WTC11 (cell line): ENCODE data around the gene ARHGAP44. TPM values are rescaled to one million over a fixed set of nuclear protein-coding genes. Genes with fewer than 3 reads are reported as not detected.

ENCODE experiments used
- ATAC-seq: fragments of 200-7000 bp; cut with Tn5 transposase; 2 replicates; pipeline ENCODE4 v1.10.0; 2021; ENCODE audit warnings: mild to moderate bottlenecking, moderate library complexity
- CTCF ChIA-PET: fragments of 300-600 bp; sonication (Branson Sonifier 250); formaldehyde crosslinking; loops from one replicate; lab custom pipeline; 2021; ENCODE audit warnings: antibody characterized with exemption; lab: Charles Lee
- POLR2A ChIA-PET: fragments of 350-600 bp; sonication (Branson Sonifier 250); formaldehyde crosslinking; loops from one replicate; lab custom pipeline; 2021; ENCODE audit warnings: antibody characterized with exemption; lab: Charles Lee
- DNase-seq: peaks from one replicate; pipeline ENCODE4 v3.0.0; 2021; ENCODE audit warnings: low spot score
- H3K27ac Mint-ChIP-seq: 2 replicates; pipeline ENCODE4 v1.8.0; 2021; ENCODE audit warnings: mixed read lengths
- H3K27me3 Mint-ChIP-seq: 2 replicates; pipeline ENCODE4 v1.8.0; 2021; ENCODE audit warnings: low read depth, mild to moderate bottlenecking, moderate library complexity, mixed read lengths
- H3K36me3 Mint-ChIP-seq: 2 replicates; pipeline ENCODE4 v1.8.0; 2021; ENCODE audit warnings: mixed read lengths
- H3K4me1 Mint-ChIP-seq: 2 replicates; pipeline ENCODE4 v1.8.0; 2022; ENCODE audit warnings: mixed read lengths
- H3K4me3 Mint-ChIP-seq: 2 replicates; pipeline ENCODE4 v1.8.0; 2021; ENCODE audit warnings: mild to moderate bottlenecking, moderate library complexity, mixed read lengths
- H3K9me3 Mint-ChIP-seq: 2 replicates; pipeline ENCODE4 v1.8.0; 2021; ENCODE audit warnings: mixed read lengths
- CBFB ChIP-seq: sonication (generic); formaldehyde crosslinking; IDR thresholded peaks from 2 replicates; pipeline ENCODE4 v1.8.1; 2022; ENCODE audit warnings: mild to moderate bottlenecking, low read depth, missing genetic modification reagents
- CREB1 ChIP-seq: sonication (generic); formaldehyde crosslinking; IDR thresholded peaks from 2 replicates; pipeline ENCODE4 v1.8.0; 2023; ENCODE audit warnings: mild to moderate bottlenecking, missing genetic modification reagents
- CREM ChIP-seq: sonication (generic); formaldehyde crosslinking; IDR thresholded peaks from 2 replicates; pipeline ENCODE4 v1.8.1; 2022; ENCODE audit warnings: mild to moderate bottlenecking, missing genetic modification reagents, moderate library complexity
- EMX1 ChIP-seq: fragments of 250-450 bp; sonication (Bioruptor Pico); IDR thresholded peaks from 2 replicates; pipeline ENCODE4 v1.8.0; 2021; ENCODE audit warnings: mild to moderate bottlenecking
- GABPB1 ChIP-seq: sonication (generic); formaldehyde crosslinking; IDR thresholded peaks from 2 replicates; pipeline ENCODE4 v1.8.1; 2023; ENCODE audit warnings: mild to moderate bottlenecking, missing genetic modification reagents
- JUN ChIP-seq: sonication (generic); formaldehyde crosslinking; IDR thresholded peaks from 2 replicates; pipeline ENCODE4 v1.8.0; 2023; ENCODE audit warnings: mild to moderate bottlenecking, missing genetic modification reagents
- NFATC4 ChIP-seq: fragments of 250-450 bp; sonication (Bioruptor Pico); IDR thresholded peaks from 2 replicates; pipeline ENCODE4 v1.9.0; 2021; ENCODE audit warnings: mild to moderate bottlenecking
- SMAD3 ChIP-seq: sonication (generic); formaldehyde crosslinking; IDR thresholded peaks from 2 replicates; pipeline ENCODE4 v1.8.0; 2022; ENCODE audit warnings: missing genetic modification reagents, mild to moderate bottlenecking, borderline replicate concordance
- SP1 ChIP-seq: sonication (generic); formaldehyde crosslinking; conservative IDR thresholded peaks from 2 replicates; pipeline ENCODE4 v1.8.1; 2022; ENCODE audit warnings: missing genetic modification reagents
- TEAD4 ChIP-seq: sonication (generic); formaldehyde crosslinking; IDR thresholded peaks from 2 replicates; pipeline ENCODE4 v1.8.0; 2022; ENCODE audit warnings: mild to moderate bottlenecking, missing genetic modification reagents
- ZBTB21 ChIP-seq: sonication (generic); formaldehyde crosslinking; IDR thresholded peaks from 2 replicates; pipeline ENCODE4 v1.8.1; 2023; ENCODE audit warnings: mild to moderate bottlenecking, missing genetic modification reagents, borderline replicate concordance
- ZNF396 ChIP-seq: fragments of 250-450 bp; sonication (Bioruptor Pico); IDR thresholded peaks from 2 replicates; pipeline ENCODE4 v1.8.0; 2021; ENCODE audit warnings: mild to moderate bottlenecking, moderate library complexity, borderline replicate concordance
- total RNA-seq: library from RNA; stranded (reverse); gene quantifications from 3 replicates; pipeline ENCODE4 v1.2.3, GENCODE V29; 2021
- TF ChIP-seq, protein P1 (sequence below): sonication (generic); formaldehyde crosslinking; IDR thresholded peaks from 2 replicates; pipeline ENCODE4 v1.8.1; 2023; ENCODE audit warnings: mild to moderate bottlenecking, missing genetic modification reagents
- TF ChIP-seq, protein P2 (sequence below): sonication (generic); formaldehyde crosslinking; IDR thresholded peaks from 2 replicates; pipeline ENCODE4 v1.8.0; 2022; ENCODE audit warnings: mild to moderate bottlenecking, missing genetic modification reagents
- TF ChIP-seq, protein P3 (sequence below): sonication (generic); formaldehyde crosslinking; IDR thresholded peaks from 2 replicates; pipeline ENCODE4 v1.8.1; 2023; ENCODE audit warnings: mild to moderate bottlenecking, missing genetic modification reagents, moderate library complexity
- TF ChIP-seq, protein P4 (sequence below): fragments of 250-450 bp; sonication (Bioruptor Pico); conservative IDR thresholded peaks from 2 replicates; pipeline ENCODE4 v1.9.0; 2021; ENCODE audit warnings: mild to moderate bottlenecking
- TF ChIP-seq, protein P5 (sequence below): sonication (generic); formaldehyde crosslinking; IDR thresholded peaks from 2 replicates; pipeline ENCODE4 v1.8.1; 2022; ENCODE audit warnings: low read depth, missing genetic modification reagents, borderline replicate concordance
- TF ChIP-seq, protein P6 (sequence below): fragments of 250-450 bp; sonication (Bioruptor Pico); IDR thresholded peaks from 2 replicates; pipeline ENCODE4 v1.9.0; 2021; ENCODE audit warnings: mild to moderate bottlenecking, borderline replicate concordance
- TF ChIP-seq, protein P7 (sequence below): sonication (generic); formaldehyde crosslinking; IDR thresholded peaks from 2 replicates; pipeline ENCODE4 v1.8.1; 2022; ENCODE audit warnings: low read depth, mild to moderate bottlenecking, moderate library complexity, missing genetic modification reagents, borderline replicate concordance
- TF ChIP-seq, protein P8 (sequence below): sonication (generic); formaldehyde crosslinking; conservative IDR thresholded peaks from 2 replicates; pipeline ENCODE4 v1.8.1; 2022; ENCODE audit warnings: mild to moderate bottlenecking, missing genetic modification reagents

ARHGAP44 gene
- total RNA-seq, 1 experiment from 2014 or later = 23.8 TPM

DNA sequence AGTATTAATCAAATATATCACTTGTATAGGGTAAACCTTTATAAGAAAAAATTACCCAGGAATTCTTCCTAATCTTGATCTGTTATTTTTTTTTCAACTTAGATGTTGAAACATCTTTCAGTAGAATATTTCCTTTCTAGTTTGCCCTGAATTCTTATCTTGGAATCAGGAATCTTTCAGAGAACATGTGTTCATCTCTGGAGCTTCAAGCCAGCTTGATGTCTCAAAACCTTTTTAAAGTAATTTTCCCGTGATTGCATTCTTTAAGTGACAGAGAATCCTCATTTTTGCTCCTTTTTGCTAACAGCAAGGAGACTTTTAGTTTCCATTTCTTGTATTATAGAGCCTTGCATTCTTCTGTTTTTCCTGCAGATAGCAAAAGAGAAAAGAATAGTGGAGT, 137.7 kb downstream of the ARHGAP44 start:
- DNase-seq = no peak
- ChIA-PET CTCF (no interaction called here), POLR2A (no interaction called here)
- Mint-ChIP-seq H3K9me3 (no peaks in the 10 kb centered on the region), H3K4me3 (no peak overlapping the region), H3K4me1 (no peaks in the 10 kb centered on the region), H3K36me3 (peaks cover 3% of the 10 kb centered on the region), H3K27ac (no peak overlapping the region), H3K27me3 (no peaks in the 10 kb centered on the region)
- no peak for TF ChIP-seq EMX1 (CRISPR knock-in tag)
- TF ChIP-seq CREB1 (CRISPR knock-in tag) = no peak
- no peak for TF ChIP-seq TEAD4
- no peak for TF ChIP-seq SMAD3 (CRISPR knock-in tag)
- no peak for TF ChIP-seq SP1 (CRISPR knock-in tag)
- TF ChIP-seq ZBTB21 (CRISPR knock-in tag) = no peak
- TF ChIP-seq, protein P1, sequence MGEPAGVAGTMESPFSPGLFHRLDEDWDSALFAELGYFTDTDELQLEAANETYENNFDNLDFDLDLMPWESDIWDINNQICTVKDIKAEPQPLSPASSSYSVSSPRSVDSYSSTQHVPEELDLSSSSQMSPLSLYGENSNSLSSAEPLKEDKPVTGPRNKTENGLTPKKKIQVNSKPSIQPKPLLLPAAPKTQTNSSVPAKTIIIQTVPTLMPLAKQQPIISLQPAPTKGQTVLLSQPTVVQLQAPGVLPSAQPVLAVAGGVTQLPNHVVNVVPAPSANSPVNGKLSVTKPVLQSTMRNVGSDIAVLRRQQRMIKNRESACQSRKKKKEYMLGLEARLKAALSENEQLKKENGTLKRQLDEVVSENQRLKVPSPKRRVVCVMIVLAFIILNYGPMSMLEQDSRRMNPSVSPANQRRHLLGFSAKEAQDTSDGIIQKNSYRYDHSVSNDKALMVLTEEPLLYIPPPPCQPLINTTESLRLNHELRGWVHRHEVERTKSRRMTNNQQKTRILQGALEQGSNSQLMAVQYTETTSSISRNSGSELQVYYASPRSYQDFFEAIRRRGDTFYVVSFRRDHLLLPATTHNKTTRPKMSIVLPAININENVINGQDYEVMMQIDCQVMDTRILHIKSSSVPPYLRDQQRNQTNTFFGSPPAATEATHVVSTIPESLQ (CRISPR knock-in tag) = no peak
- TF ChIP-seq, protein P2, sequence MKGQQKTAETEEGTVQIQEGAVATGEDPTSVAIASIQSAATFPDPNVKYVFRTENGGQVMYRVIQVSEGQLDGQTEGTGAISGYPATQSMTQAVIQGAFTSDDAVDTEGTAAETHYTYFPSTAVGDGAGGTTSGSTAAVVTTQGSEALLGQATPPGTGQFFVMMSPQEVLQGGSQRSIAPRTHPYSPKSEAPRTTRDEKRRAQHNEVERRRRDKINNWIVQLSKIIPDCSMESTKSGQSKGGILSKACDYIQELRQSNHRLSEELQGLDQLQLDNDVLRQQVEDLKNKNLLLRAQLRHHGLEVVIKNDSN = no peak
- TF ChIP-seq CREM = no peak
- no peak for TF ChIP-seq ZNF396 (CRISPR knock-in tag)
- no peak for TF ChIP-seq GABPB1
- TF ChIP-seq, protein P3, sequence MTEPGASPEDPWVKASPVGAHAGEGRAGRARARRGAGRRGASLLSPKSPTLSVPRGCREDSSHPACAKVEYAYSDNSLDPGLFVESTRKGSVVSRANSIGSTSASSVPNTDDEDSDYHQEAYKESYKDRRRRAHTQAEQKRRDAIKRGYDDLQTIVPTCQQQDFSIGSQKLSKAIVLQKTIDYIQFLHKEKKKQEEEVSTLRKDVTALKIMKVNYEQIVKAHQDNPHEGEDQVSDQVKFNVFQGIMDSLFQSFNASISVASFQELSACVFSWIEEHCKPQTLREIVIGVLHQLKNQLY (CRISPR knock-in tag) = no peak
- TF ChIP-seq, protein P4, sequence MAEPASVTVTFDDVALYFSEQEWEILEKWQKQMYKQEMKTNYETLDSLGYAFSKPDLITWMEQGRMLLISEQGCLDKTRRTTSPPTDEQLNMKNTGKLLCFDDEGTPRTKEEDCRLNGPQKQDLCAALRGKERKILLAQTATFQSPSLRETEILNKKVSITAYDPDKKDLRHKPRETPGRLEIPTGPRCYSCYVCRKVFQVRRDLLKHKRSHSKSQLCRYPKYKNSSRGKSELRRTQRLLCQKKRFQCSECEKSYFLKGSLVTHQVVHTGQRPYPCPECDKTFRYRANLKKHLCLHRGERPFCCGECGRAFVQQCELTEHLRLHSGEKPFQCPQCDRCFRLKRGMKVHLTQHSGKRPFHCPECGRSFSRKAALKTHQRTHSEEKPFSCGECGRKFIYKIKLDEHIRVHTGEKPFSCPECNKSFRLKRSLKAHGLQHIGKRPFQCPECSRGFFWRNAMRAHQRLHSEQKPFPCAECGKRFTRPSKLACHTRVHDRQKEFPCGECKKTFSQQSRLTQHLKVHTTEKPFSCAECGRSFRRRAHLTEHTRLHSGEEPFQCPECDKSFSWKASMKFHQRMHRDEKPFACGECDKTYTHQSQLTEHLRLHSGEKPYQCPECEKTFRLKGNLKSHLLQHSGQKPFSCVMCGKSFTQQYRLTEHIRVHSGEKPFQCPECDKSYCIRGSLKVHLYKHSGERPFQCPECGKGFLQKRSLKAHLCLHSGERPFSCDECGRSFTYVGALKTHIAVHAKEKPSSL (CRISPR knock-in tag) = no peak
- no peak for TF ChIP-seq CBFB (CRISPR knock-in tag)
- TF ChIP-seq, protein P5, sequence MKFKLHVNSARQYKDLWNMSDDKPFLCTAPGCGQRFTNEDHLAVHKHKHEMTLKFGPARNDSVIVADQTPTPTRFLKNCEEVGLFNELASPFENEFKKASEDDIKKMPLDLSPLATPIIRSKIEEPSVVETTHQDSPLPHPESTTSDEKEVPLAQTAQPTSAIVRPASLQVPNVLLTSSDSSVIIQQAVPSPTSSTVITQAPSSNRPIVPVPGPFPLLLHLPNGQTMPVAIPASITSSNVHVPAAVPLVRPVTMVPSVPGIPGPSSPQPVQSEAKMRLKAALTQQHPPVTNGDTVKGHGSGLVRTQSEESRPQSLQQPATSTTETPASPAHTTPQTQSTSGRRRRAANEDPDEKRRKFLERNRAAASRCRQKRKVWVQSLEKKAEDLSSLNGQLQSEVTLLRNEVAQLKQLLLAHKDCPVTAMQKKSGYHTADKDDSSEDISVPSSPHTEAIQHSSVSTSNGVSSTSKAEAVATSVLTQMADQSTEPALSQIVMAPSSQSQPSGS = no peak
- TF ChIP-seq JUN = no peak
- ATAC-seq = no peak

DNA sequence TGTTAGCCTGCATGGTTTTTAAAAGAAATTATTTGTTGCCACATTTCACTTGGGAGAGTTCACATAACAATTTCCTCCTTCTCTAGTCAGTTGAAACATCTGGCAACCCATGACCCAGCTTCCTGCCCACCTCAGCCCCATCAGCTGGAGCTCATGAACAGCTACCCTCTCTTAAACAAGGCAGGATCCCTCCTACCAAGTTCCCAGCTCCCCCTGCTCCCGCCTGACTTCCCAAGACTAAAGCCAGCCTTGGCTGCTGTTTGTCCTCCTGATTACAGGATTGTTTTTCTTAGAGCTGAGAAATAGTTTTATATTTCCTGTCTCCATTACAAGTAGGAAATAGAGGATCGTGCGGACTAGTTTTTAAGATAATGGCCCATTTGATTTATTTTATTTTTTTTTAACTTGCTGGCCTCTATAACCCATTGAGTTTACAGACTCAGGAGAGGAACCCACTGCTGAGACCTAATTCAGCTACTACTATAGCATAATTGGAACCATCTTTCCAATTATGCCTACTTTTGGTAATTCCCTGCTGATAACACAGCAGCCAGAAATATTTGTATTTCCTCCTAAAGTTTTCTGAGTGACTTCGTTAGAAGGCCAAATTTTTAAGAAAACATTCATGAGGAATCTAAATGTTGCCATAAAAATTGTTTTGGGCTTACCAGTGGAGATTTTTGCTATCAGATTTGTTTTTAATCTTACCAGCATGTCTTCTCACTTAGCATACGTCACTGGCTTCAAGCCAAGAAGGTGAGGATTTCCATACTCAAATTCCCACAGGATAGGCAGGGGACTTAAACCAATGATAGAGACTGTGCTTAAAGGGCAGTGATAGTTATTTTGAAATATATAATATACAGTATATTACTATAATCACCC, 138.5 kb downstream of the ARHGAP44 start:
- peaks cover 6% of the 10 kb centered on the region for H3K36me3 Mint-ChIP-seq
- H3K9me3 Mint-ChIP-seq = no peaks in the 10 kb centered on the region; the same call in 1 of the 2 replicates
- H3K27me3 Mint-ChIP-seq = no peaks in the 10 kb centered on the region
- no peak overlapping the region for H3K4me3 Mint-ChIP-seq
- H3K27ac Mint-ChIP-seq = no peak overlapping the region
- ATAC-seq (no peak), DNase-seq (no peak)
- H3K4me1 Mint-ChIP-seq = no peaks in the 10 kb centered on the region
- ChIA-PET CTCF (interaction anchor here (1.1 to 1.5 kb wide), 3 partner anchors 45 to 76 kb away, joined by 4 to 6 read pairs (median 4); no protein-coding TSS in a partner anchor), POLR2A (no interaction called here)
- TF ChIP-seq SP1 (CRISPR knock-in tag) (no peak), NFATC4 (no peak)
- TF ChIP-seq, protein P6, sequence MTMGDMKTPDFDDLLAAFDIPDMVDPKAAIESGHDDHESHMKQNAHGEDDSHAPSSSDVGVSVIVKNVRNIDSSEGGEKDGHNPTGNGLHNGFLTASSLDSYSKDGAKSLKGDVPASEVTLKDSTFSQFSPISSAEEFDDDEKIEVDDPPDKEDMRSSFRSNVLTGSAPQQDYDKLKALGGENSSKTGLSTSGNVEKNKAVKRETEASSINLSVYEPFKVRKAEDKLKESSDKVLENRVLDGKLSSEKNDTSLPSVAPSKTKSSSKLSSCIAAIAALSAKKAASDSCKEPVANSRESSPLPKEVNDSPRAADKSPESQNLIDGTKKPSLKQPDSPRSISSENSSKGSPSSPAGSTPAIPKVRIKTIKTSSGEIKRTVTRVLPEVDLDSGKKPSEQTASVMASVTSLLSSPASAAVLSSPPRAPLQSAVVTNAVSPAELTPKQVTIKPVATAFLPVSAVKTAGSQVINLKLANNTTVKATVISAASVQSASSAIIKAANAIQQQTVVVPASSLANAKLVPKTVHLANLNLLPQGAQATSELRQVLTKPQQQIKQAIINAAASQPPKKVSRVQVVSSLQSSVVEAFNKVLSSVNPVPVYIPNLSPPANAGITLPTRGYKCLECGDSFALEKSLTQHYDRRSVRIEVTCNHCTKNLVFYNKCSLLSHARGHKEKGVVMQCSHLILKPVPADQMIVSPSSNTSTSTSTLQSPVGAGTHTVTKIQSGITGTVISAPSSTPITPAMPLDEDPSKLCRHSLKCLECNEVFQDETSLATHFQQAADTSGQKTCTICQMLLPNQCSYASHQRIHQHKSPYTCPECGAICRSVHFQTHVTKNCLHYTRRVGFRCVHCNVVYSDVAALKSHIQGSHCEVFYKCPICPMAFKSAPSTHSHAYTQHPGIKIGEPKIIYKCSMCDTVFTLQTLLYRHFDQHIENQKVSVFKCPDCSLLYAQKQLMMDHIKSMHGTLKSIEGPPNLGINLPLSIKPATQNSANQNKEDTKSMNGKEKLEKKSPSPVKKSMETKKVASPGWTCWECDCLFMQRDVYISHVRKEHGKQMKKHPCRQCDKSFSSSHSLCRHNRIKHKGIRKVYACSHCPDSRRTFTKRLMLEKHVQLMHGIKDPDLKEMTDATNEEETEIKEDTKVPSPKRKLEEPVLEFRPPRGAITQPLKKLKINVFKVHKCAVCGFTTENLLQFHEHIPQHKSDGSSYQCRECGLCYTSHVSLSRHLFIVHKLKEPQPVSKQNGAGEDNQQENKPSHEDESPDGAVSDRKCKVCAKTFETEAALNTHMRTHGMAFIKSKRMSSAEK (CRISPR knock-in tag) = no peak
- TF ChIP-seq, protein P3 (CRISPR knock-in tag) = no peak
- TF ChIP-seq, protein P7, sequence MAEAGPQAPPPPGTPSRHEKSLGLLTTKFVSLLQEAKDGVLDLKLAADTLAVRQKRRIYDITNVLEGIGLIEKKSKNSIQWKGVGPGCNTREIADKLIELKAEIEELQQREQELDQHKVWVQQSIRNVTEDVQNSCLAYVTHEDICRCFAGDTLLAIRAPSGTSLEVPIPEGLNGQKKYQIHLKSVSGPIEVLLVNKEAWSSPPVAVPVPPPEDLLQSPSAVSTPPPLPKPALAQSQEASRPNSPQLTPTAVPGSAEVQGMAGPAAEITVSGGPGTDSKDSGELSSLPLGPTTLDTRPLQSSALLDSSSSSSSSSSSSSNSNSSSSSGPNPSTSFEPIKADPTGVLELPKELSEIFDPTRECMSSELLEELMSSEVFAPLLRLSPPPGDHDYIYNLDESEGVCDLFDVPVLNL (CRISPR knock-in tag) = no peak
- TF ChIP-seq, protein P8, sequence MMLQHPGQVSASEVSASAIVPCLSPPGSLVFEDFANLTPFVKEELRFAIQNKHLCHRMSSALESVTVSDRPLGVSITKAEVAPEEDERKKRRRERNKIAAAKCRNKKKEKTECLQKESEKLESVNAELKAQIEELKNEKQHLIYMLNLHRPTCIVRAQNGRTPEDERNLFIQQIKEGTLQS = no peak
